HK-2 (cell line): ENCODE results near the gene MLXIP.
"Not testable (repeated sequence)": the region's sequence is repeated elsewhere in the genome, so short reads cannot be mapped to it uniquely, and the experiment has no call there.

ENCODE experiments used
- DNase-seq: peaks from one replicate; pipeline ENCODE4 v3.0.0-alpha.2; 2018; ENCODE audit not compliant: unreplicated experiment

Gene MLXIP, protein sequence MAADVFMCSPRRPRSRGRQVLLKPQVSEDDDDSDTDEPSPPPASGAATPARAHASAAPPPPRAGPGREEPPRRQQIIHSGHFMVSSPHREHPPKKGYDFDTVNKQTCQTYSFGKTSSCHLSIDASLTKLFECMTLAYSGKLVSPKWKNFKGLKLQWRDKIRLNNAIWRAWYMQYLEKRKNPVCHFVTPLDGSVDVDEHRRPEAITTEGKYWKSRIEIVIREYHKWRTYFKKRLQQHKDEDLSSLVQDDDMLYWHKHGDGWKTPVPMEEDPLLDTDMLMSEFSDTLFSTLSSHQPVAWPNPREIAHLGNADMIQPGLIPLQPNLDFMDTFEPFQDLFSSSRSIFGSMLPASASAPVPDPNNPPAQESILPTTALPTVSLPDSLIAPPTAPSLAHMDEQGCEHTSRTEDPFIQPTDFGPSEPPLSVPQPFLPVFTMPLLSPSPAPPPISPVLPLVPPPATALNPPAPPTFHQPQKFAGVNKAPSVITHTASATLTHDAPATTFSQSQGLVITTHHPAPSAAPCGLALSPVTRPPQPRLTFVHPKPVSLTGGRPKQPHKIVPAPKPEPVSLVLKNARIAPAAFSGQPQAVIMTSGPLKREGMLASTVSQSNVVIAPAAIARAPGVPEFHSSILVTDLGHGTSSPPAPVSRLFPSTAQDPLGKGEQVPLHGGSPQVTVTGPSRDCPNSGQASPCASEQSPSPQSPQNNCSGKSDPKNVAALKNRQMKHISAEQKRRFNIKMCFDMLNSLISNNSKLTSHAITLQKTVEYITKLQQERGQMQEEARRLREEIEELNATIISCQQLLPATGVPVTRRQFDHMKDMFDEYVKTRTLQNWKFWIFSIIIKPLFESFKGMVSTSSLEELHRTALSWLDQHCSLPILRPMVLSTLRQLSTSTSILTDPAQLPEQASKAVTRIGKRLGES

DNA sequence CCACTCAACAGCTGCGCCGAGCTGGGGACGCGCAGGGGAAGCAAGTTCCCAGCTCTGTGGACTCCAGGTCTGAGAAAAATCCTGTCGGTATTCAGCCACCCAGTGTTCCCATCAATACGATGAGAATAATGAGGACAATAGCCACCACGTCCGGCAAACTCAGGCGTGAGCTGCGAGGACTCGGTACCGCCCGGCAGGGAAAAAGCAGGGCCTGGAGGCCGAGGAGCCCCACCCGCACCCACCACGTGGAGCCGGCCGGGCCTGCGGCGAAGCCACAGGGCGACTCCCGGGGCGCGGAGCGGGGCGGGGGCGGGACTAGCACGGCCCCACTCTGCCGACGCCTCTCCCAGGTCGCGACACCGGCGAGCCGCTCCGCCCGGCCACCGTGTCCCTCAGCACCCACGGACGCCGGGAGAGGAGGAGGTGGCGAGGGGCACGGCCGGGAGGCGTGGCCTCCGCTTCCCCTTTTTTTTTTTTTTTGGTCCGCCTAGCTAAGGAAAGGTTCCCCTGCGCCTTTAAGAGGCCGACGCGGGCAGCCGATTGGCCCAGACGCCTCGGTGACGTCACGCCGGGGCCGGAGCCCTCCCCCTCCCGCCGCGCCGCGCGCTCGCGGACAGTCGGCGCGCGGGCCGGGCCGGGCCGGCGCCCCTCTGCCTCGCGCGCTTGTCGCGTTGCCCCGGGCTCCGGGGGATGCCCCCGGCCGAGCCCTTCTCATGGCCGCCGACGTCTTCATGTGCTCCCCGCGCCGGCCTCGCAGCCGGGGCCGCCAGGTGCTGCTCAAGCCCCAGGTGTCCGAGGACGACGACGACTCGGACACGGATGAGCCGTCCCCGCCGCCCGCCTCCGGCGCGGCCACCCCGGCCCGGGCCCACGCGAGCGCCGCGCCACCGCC is at the start of gene MLXIP:
TSS of gene MLXIP (plus strand) at position 616 of the 892 bp plus-strand sequence. CDS start at position 714, 98 bp downstream.
- DNase-seq: peak; percentile 90

DNA sequence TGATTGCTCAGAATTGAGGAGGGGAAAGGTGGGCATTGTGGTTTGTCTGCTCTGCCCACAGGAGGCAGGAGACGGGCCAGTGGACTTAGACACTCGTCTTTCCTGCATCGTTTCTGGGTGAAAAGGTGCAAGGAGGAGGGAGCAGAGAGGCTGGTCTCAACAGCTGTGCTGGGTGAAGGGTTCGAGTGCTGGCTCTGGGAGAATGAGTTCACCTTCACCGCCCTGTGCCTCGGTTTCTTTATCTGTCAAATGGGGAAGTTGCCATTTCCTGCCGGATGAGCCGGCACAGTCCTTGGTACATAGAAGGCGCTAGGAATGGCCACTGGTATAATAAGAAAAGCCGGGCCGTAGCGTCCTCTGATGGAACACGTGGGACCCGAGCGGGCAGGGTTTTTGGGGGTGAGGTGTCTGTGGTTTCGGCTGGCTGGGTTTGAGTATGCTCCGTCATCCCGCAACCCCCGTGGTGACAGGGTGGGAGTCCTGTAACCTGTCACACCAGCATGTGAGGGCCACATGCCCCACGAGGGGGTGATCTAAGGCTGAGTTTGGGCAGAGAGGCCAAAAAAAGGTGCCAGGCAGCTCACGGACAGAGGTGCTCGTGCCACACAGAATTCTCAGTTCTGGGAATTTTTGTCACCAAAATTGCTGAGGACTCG is 49.5 kb upstream of the MLXIP start:
- no peak for DNase-seq

DNA sequence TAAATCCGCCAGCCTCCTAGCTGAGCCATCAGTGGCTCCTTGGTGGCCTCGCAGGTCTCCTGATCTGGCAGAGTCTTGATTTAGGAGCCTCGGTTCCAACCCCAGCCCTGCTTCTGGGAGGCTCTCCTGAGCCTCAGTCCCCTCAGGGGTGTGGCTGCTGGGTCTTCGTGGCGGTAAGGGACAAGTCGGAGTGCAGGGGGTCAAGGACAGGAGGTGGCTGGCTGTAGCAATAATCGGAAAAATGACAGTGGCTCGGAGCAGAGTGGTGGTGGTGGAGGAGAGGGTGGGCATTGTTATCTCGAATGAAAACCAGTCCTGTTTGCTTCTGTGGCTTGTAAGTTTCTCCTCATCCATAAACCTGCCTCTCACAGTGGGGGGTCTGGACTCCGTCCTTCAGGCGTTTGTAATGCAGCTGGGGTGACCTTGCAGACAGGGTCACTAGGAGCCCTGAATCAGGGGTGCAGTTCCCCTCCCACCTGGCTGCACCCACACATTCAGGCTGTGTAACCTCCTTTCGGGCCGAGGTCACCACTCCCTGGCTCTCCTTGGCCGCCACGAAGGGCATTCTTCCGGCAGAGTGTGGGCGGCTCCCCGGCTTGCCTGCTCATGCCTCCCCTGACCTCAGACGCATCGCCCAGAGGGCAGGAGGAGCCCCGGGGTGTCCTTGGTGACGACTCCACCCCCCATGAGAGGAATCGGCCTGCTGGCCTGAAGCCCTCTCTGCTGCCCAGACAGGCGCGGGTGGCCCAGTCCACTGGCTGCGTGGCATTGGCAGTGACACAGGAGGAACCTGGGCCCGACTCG is 48.7 kb upstream of the MLXIP start:
- DNase-seq: no peak

DNA sequence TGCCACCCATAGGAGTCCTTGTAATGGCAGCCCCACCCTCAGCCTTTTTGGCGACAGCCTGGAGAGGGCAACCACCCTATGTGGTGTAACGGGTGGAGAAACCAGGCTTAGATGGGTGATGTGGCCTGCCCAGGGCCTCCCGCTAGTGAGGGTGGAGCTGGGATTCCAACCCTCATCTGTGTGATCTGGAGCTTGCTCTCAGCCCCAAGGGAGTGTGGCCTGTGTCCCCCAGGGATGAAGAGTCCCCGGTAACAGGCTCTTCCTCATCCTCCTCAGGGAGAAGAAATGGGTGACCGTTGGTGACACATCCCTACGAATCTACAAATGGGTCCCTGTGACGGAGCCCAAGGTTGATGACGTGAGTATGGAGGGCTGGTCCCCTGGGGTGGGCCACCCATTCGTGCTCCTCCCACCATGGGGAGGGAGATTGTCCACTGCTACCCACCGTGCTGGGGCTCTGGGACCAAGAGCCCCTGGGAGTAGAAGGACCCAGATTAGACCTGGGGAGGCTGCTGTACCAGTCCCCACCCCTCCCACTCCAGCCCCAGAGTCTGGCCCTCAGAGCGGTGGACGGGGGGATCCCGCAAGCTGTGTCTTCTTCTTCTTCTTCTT is 48.0 kb upstream of the MLXIP start:
- no peak for DNase-seq

DNA sequence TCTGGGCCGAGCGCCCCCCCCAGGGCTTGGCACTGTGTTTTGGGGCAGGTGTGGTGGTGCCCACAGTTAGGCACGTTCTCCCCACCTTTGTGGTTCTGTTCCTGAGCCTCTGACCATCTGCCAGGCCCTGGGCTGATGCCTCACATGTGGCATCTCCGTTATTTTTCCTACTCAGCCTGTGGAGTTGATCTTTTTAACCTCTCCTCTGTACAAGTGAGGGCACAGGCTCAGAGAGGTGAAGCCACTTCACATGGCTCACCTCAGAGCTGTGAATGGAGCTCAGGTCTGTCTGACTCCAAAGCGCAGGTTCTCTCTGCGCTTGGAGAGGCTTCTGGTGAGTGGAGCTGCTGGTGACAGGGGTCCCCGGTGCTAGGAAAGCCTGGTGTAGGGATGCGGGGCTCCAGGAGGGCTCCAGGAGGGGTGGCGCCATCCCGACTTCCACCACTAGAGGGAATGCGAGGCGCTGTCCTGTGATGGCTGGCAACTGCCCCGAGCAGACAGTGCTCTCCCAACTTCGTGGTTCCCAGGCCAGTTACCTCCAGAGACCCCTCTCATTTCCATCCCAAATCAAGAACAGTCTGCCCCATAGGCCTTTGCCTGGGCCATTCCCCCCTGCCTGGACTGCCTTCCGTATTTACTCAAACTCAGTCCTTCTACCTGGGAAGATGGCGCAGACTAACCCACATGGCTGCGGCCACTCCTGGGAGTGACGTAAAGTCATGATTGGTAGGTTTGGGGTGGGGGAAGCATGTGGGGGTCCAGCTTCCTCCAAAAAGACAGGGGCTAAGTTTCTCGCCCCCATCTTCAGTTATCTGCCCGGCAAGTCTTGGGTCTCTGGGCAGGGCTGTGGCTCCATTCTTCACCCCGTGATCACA is 47.0 kb upstream of the MLXIP start:
- peak; percentile 56 for DNase-seq

DNA sequence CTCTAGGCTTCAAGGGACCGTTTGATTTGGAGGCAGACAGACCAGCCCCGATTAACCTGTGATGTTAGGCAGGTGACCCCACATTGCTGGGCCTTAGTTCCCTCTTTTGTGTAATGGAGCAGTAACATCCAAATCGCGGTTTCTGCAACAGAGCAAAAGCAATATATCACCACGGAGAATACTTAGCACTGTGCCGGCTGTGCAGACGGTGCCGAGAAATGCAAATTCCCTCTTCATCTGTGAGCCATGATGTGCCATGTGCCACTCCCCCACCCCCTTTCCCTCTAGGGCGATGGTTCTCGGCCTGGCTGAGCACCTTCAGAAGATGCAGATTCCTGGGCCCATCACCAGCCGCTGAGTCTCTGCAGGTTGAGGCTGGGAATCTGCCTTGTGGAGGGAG is 46.0 kb upstream of the MLXIP start:
- no peak for DNase-seq

DNA sequence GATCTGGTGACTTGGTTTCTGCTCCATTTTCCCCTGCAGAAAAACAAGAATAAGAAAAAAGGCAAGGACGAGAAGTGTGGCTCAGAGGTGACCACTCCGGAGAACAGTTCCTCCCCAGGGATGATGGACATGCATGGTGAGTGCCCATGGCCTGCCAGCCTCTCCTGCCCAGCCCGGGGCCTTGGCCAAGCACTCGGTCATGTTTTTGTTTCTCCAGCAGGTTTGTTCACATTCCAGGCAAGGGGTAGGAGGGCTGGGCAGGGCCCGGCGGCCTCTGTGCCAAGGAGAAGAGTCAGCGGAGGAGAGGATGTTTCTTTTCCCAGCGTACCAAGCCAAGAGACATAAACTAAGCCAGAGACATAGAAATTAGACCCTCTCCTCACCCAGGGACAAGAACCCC is 43.3 kb upstream of the MLXIP start:
- no peak for DNase-seq

DNA sequence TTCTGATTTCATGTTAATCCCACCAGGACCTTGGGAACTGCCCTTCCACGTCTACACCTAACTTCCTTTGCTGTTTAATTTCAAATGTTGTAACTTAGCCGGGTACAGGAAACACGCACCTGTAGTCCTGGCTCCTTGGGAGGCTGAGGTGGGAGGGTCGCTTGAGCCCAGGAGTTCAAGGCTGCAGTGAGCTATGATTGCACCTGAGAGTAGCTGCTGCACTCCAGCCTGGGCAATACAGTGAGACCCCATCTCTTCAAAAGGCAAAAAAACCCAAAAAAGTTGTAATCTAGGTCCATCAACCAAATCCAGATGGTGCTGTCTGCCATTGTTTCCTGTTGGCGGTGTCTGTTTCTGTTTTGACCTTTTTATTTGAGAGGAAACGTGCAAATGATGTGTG is 42.4 kb upstream of the MLXIP start:
- no peak for DNase-seq

DNA sequence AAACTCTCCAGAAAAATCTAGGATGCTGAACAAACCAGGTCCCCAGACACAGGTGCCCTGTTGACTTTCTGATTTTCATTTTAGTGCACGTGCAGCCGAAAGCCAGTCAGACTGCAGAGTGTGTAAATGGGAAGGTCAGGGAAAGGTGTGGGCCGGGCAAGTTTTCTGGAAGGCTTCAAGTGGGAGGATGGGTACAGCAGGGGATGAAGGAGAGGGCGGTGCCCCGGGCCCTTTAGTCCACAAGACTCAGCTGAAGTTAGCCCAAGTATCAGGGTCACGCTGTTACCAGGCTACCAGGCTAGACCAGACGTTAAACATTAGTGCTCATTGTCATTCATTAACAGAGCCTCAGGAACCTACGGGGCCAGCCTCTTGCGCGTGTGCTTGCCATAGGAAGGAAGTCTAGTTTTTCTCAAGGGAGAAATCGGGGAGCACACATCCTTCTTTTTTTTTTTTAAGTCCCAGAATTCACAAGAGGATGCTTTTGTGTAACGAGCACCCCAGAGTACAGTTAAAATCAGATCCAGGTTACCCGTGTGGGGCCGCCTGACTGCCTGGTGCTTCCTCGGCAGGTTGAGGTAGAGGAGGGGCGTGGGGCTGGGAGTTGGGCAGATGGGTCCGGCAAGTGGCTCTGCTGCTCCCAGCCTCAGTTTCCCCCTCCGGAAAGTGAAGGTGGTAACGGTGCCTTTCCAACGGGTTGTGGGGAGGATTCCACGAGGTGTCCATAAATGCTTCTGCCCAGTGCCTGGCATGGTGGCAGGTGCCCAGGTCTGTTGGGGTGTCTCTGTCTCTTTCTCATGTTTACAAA is 37.8 kb upstream of the MLXIP start:
- DNase-seq: peak; percentile 74

DNA sequence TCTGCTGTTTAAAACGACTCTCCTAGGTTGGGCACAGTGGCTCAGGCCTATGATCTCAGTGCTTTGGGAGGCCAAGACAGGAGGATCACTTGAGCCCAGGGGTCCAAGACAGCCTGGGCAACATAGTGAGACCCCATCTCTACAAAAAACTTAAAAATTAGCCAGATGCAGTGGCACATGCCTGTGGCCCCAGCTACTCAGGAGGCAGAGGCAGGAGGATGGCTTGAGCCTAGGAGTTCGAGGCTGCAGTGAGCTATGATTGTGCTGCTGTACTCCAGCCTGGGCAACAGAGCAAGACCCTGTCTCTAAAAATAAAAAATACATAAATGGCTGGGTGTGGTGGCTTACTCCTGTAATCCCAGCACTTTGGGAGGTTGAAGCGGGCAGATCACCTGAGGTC is 37.1 kb upstream of the MLXIP start:
- DNase-seq: not testable (repeated sequence)

DNA sequence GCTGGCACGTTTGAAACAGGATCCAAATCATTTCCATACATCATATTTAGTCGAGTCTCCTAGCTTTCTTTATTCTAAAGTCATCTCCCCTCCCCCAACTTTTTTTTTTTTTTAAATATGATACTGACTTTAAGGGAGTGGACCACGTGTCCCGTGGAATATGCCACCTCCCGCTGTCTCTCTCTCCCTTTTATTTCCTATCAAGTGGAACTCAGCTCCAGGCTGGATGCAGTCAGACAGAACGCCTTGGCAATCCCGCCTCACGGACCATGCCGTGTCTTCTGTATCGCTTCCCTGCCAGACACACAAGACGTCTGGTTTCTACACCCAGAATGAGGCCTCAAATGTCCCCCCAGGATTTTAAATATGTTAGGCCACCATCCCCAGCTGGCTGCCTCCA is 35.6 kb upstream of the MLXIP start:
- DNase-seq: no peak

DNA sequence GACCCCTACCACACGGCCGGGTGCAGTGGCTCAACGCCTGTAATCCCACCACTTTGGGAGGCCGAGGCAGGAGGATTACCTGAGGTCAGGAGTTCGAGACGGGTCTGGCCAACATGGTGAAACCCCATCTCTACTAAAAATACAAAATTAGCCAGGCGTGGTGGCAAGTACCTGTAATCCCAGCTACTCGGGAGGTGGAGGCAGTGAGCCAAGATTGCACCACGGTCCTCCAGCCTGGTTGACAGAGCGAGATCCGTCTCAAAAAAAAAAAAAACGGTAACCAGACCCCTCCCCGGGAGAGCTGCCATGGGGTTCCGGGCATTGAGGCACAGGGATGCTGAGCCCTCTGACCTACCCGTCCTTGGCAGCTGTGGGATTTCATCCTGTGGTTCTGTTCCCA is 35.1 kb upstream of the MLXIP start:
- DNase-seq: no peak

DNA sequence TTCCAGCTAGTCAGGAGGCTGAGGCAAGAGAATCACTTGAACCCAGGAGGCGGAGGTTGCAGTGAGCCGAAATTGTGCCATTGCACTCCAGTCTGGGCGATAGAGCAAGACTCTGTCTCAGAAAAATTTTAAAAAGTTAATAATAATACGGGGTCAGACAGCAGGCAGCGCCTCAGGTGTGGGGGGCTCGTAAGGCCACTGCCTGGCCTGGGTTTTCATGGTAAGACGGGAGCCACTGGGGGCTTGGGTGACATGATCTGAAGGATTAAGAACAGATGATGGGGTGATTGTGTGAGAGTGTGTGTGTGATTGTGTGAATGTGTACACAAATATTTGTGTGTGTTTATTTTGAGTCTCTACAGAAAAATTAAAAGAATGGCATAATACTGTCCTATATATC is 33.3 kb upstream of the MLXIP start:
- DNase-seq: no peak

DNA sequence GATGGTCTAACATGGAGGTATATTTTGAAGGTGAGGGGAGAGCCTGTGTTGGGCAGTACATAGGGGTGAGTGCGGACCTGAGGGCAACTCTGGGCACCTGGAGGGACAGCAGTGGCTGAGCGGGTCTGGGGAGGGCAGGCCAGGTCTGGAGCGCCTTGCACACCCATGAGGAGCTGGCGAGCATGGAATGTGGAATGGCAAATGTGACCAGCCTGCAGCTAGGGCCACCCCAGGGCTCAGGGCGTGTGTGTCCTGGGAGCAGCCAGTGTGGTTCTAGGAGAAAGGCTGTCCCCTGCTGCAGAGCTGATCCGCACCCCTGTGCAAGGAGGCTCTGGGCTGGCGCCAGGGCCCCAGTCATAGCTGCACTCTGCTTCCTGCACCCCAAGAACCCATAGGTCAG is 32.4 kb upstream of the MLXIP start:
- DNase-seq: no peak

DNA sequence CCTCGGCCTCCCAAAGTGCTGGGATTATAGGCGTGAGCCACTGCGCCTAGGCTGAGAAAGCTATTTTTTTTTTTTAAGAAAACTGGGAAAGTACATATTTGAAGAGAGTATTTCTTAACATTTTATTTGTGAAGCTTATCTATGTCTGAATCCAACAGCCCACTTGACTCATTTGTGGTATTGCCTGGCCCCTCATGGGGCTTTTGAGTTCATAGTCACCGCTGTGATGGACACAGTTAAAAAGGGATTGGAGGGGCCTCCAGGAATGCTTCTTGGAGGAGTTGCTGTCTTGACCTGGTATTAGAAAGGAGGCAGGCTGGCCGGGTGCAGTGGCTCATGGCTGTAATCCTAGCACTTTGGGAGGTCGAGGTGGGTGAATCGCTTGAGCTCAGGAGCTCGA is 30.4 kb upstream of the MLXIP start:
- DNase-seq: no peak

DNA sequence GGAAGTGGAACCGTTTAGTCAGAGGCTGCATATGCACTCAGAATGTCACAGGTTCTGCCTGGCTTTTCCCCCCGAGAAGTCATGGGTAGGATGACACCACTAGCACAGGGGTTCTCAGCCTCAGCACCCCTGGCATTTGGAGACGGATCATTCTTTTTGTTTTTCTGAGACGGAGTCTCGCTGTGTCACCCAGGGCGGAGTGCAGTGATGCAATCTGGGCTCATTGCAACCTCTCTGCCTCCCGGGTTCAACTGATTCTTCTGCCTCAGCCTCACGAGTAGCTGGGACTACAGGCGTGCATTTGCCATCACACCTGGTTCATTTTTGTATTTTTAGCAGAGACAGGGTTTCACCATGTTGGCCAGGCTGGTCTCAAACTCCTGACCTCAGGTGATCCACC is 28.7 kb upstream of the MLXIP start:
- DNase-seq: no peak

DNA sequence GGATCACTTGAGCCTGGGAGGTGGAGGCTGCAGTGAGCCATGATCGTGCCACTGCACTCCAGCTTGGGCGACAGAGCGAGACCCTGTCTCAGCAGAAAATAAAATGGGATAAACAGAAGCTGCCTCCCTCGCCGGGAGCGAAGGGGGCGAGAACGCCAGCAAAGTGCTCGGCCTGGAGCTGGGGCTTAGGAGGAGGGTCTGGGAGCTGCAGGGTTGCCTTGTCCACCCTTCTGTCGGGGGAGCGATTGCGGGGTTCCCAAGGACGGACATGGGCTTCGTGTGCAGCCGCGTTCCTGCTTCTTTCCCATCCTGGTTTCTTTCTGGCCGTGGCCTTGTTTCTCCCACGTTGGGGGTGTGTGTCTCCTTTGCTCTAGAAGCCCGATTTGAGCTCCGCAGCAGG is 27.9 kb upstream of the MLXIP start:
- no peak for DNase-seq

DNA sequence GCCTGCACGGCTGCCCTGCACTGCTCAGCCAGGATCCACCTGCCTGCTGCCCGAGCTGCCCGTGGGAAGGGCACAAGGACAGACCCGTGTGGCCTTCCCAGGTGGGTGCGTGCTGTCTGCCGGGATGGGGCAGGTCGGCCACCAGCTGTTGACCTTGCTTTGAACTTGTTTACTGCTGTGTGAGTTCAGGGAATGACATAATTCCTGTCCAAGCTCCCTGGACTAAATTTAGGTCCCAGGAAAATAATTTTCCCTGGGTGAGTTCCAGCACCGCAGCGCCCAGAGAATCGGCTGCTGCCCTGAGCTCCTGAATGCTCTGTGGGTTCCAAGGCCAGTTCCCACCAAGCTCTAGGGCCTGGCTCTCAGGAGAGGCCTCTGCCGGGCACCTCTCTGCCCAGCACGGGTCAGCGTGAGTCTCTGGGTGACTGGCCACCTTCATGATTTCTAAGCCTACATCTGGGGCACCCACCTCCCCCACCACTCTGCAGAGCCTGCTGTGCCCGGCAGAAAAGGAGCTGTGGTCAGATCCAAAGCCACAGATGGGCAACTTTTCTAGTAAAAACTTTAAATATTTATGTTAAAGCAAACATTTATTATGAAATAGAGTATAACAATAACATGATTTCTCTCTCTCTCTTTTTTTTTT is 27.2 kb upstream of the MLXIP start:
- no peak for DNase-seq
